Measurements from ENCODE around the gene SLC13A2.

SLC13A2 gene

DNA sequence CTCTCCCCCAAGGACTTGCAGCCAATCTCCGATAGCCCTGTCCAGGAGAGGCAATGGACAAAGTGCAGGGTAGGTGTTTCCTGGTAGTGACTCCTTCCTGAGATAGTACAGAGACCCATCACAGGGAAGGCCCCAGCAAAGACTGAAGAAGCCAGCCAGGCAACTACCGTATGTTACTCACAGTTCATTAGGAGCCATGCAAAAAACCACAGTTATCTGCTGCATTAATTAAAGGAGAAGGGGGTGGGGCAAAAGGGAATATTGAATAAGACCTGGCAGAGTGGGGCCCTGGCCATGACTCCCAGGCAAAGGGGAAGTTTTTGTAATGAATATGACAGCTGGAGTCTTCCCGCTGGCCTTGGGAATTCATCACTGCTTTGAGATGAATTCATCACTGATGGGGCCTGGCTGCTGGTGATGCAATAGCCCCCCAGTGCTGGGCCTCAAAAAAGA, 2.5 kb upstream of the SLC13A2 start:
- DNase-seq (ENCODE audit: low spot score) = no peak
- no peak overlapping the region for H3K27ac ChIP-seq
- H3K4me3 ChIP-seq = no peak overlapping the region
- TF ChIP-seq, protein P1, sequence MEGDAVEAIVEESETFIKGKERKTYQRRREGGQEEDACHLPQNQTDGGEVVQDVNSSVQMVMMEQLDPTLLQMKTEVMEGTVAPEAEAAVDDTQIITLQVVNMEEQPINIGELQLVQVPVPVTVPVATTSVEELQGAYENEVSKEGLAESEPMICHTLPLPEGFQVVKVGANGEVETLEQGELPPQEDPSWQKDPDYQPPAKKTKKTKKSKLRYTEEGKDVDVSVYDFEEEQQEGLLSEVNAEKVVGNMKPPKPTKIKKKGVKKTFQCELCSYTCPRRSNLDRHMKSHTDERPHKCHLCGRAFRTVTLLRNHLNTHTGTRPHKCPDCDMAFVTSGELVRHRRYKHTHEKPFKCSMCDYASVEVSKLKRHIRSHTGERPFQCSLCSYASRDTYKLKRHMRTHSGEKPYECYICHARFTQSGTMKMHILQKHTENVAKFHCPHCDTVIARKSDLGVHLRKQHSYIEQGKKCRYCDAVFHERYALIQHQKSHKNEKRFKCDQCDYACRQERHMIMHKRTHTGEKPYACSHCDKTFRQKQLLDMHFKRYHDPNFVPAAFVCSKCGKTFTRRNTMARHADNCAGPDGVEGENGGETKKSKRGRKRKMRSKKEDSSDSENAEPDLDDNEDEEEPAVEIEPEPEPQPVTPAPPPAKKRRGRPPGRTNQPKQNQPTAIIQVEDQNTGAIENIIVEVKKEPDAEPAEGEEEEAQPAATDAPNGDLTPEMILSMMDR (IDR thresholded peaks at IDR 0.05) = no peak

DNA sequence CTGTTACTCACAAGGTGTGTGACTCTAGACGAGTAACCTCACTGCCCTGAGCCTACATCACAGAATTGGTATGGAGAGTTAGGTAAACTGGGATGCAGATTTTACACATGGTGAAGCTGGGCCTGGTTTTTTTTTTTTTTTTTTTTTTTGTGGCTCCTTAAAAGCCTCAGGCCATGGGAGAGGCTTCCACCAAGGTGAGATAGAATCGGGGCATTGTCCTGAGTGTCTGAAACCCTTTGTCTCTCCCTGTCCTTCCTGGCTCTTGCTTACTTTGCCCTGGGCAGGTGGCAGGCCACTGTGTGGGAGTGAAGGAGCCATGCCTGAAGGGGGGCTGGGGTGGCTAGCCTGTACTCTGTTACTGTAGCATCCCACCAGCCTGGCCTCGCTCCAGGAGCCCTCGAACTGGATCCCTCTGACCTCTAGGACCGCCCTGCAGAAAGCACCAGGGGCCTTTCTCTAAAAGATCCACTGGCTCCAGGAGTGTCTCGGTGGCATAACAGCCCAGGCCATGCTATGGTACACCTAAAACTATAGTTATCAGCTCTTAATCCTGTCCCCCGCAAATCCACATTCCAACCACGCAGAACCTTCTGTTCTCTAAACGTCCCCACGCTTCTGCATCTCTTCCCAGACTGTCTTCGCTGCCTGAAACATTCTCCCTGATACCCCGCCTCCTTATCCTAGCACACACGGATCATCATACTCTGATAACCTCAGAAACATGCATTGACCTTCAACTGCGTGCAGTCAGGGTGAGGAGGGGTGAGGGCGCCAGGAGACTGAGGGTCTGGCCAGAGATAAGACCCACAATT, 1.7 kb upstream of the SLC13A2 start:
- DNase-seq (ENCODE audit: low spot score) = no peak
- TF ChIP-seq, protein P1 (IDR thresholded peaks at IDR 0.05) = no peak
- no peak overlapping the region for H3K4me3 ChIP-seq
- H3K27ac ChIP-seq = no peak overlapping the region

DNA sequence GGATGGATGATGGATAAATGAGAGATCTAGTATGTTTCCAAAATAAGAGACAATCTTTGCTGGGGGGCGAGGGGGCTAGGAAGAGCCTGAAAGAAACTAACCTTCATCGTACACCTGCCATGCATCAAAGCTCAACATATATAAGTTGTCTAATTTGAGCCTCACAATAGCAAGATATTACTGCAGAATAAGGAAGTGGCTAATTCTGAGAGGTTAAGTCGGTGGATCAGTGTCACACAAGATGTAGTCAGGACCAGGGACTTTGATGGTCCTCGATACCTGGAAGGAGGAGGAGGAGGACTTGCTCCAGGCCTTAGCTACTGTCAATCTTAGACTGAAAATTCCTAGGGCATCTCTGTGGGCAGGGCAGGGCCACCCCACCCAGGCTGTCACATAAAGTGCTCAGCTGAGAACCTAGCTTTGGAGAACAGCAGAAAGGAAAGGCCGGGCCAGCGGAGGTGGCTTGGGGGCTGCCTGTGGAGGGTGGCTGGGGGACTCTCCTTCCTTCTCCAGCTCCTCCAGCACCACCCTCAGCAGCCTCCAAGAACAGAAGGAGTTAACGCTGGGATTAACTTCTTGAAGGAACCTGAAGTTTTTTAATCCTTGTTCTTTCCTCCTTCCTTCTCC, 460 bp upstream of the SLC13A2 start:
- no peak for DNase-seq (ENCODE audit: low spot score)
- H3K27ac ChIP-seq = no peak overlapping the region
- TF ChIP-seq, protein P1 (IDR thresholded peaks at IDR 0.05) = no peak
- no peak overlapping the region for H3K4me3 ChIP-seq

DNA sequence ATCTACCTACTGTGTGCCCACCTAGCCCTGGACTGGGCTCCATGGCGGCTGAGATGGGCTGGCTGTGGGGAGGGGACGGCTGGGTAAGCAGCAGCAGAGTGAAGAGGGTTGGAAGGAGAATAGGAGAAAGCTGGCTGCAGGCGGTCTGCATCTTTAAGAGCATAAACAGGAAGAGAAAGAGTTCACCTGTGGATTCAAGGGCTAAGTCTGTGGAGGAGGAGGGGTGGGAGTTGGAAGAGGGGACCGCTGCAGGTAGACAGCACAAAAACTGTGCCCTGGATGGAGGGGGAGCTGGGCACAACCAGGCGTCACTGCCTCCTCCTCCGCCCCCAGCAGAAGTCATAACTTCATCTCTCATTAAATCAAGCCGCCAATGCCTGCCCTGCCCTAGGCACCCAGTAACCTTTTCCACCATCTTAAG, 677 bp downstream of the SLC13A2 start:
- no peak overlapping the region for H3K4me3 ChIP-seq
- DNase-seq (ENCODE audit: low spot score) = peak; percentile 41

DNA sequence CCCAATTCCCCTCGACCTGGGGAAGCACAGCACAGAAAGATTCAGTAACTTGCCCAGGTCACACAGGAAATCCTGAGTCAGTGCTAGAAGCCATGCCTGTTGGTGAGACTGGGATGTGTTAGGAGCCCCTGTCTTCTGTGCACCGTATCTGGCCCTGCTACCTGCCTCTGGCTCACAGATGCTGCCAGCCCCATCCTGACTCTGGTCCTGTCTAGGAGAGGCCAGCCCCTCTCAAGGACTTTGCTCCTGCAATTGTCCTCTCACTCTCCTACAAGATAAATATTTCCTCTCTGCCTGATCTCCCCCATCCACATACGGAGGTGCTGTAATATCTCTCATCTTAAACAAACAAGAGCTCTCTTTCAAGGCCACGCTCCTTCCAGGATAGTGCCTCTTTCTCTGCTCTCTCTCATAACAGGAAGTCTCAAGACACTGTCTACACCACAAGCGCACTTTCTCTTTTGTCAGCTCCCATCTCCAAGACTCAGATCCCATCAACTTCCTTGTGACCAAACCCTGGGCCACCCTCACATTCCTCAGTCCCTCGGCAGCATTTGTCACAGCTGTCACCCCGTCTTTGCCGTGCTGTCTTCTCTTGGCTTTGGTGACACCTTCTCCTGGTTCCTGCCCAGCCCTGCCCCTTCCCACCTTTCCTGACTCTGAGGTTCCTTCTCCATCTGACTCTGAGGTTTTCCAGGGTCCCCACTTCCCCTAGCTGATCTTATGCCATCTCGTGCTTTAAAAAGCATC, 1.9 kb downstream of the SLC13A2 start:
- no peak for DNase-seq (ENCODE audit: low spot score)
- H3K4me3 ChIP-seq = no peak overlapping the region
- no peak overlapping the region for H3K27ac ChIP-seq
- TF ChIP-seq, protein P1 (IDR thresholded peaks at IDR 0.05) = no peak

More for the DNA sequence above, 677 bp downstream of the SLC13A2 start:
- TF ChIP-seq, protein P1 (IDR thresholded peaks at IDR 0.05) = no peak
- no peak overlapping the region for H3K27ac ChIP-seq

DNA sequence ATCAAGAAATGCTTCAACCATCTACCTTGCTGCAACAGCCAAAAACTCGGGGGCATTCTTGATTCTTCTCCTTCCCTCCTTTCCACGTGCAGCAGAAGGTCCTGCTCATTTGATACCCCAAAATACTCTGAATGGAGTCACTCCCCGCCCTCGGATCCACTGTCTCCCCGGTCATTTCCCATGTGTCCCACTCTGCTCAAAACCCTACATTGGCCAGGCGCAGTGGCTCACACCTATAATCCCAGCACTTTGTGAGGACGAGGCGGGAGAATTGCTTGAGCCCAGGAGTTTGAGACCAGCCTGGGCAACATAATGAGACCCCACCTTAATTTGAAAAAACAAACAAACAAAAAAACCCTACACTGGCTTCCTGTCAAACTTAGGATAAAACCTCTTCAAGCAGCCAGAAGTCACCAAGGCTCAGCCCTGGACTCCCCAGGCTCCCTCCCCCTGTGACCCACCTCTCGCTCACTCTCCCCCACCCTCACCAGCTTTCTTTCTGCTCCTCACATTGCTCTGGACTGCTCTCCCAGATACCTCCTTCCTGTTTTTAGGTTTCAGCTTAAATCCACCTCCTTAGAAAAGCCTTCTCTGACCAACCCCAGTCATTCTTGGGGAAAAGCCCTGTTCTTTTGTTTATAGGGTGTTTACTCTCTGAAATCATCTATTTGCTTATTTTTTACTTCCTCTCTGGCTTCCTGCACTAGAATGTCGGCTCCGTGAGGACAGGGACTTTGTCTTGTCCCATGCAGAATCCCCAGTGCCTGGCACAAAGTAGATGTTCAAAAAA, 2.8 kb downstream of the SLC13A2 start:
- DNase-seq (ENCODE audit: low spot score) = no peak
- Histone ChIP-seq H3K4me3 (no peak overlapping the region), H3K27ac (no peak overlapping the region)
- TF ChIP-seq, protein P1 (IDR thresholded peaks at IDR 0.05) = no peak
